GM23338 (cell line): ENCODE data around the gene MYMX. TPM values are rescaled to one million over a fixed set of nuclear protein-coding genes. Genes with fewer than 3 reads are reported as not detected.

Experiments used
- ATAC-seq: fragments of 200-7000 bp; cut with Tn5 transposase; 3 replicates; pipeline ENCODE4 v1.9.1; 2020
- DNase-seq: peaks from one replicate; pipeline ENCODE4 v3.0.0-alpha.2; 2015; ENCODE audit warnings: low spot score
- H2AFZ ChIP-seq: fragments of 200-600 bp; sonication (generic); 2 replicates; pipeline ENCODE4 v1.8.0; 2016; ENCODE audit warnings: antibody characterized with exemption, mild to moderate bottlenecking, moderate library complexity
- H3F3A ChIP-seq: fragments of 200-600 bp; sonication (generic); replicated peaks from 2 replicates; pipeline ENCODE4 v1.8.0; 2017; ENCODE audit warnings: antibody characterized with exemption, mixed run types, low read depth
- H3K27ac ChIP-seq: fragments of 200-600 bp; sonication (generic); 2 replicates; pipeline ENCODE4 v1.6.1; 2016; ENCODE audit warnings: low read depth
- H3K27me3 ChIP-seq: fragments of 200-600 bp; sonication (generic); 2 replicates; pipeline ENCODE4 v1.8.0; 2016; ENCODE audit warnings: mild to moderate bottlenecking, mixed run types, moderate library complexity; ENCODE audit not compliant: insufficient read depth
- H3K36me3 ChIP-seq: fragments of 200-600 bp; sonication (generic); 2 replicates; pipeline ENCODE4 v1.8.0; 2016; ENCODE audit warnings: mild to moderate bottlenecking; ENCODE audit not compliant: insufficient read depth
- H3K4me1 ChIP-seq: fragments of 200-600 bp; sonication (generic); 2 replicates; pipeline ENCODE4 v1.8.0; 2016; ENCODE audit warnings: mild to moderate bottlenecking, moderate library complexity; ENCODE audit not compliant: insufficient read depth
- H3K4me2 ChIP-seq: fragments of 200-600 bp; sonication (generic); 2 replicates; pipeline ENCODE4 v1.7.1; 2017; ENCODE audit warnings: mixed run types
- H3K4me3 ChIP-seq: fragments of 200-600 bp; sonication (generic); 2 replicates; pipeline ENCODE4 v1.6.1; 2016; ENCODE audit warnings: mixed run types
- H3K79me2 ChIP-seq: fragments of 200-600 bp; sonication (generic); replicated peaks from 2 replicates; pipeline ENCODE4 v1.8.0; 2017; ENCODE audit warnings: mild to moderate bottlenecking; ENCODE audit not compliant: insufficient read depth
- H3K9me2 ChIP-seq: fragments of 200-600 bp; sonication (generic); 2 replicates; pipeline ENCODE4 v1.8.0; 2017; ENCODE audit not compliant: insufficient read depth
- H4K20me1 ChIP-seq: fragments of 200-600 bp; sonication (generic); replicated peaks from 2 replicates; pipeline ENCODE4 v1.8.0; 2017; ENCODE audit warnings: mild to moderate bottlenecking; ENCODE audit not compliant: insufficient read depth
- H3K27ac Mint-ChIP-seq: 2 replicates; pipeline ENCODE4 v1.8.0; 2020; ENCODE audit warnings: inconsistent platforms, mild to moderate bottlenecking, moderate library complexity, mixed read lengths
- H3K27me3 Mint-ChIP-seq: 3 replicates; pipeline ENCODE4 v1.8.0; 2022; ENCODE audit warnings: low read depth, mild to moderate bottlenecking, moderate library complexity, mixed read lengths, inconsistent platforms; ENCODE audit not compliant: insufficient read depth, poor library complexity
- H3K36me3 Mint-ChIP-seq: 3 replicates; pipeline ENCODE4 v1.8.0; 2021; ENCODE audit warnings: low read depth, mild to moderate bottlenecking, inconsistent platforms, moderate library complexity, mixed read lengths
- H3K4me1 Mint-ChIP-seq: 3 replicates; pipeline ENCODE4 v1.8.0; 2020; ENCODE audit warnings: mild to moderate bottlenecking, inconsistent platforms, mixed read lengths
- H3K4me3 Mint-ChIP-seq: 3 replicates; pipeline ENCODE4 v1.8.0; 2021; ENCODE audit warnings: moderate library complexity, mild to moderate bottlenecking, inconsistent platforms, mixed read lengths
- H3K9me3 Mint-ChIP-seq: 3 replicates; pipeline ENCODE4 v1.8.0; 2020; ENCODE audit warnings: moderate library complexity, mild to moderate bottlenecking, inconsistent platforms, mixed read lengths
- CREB1 ChIP-seq: fragments of 250-450 bp; sonication (Bioruptor Pico); IDR thresholded peaks from 2 replicates; pipeline ENCODE4 v1.5.0; 2020; ENCODE audit warnings: low read depth, mild to moderate bottlenecking, moderate library complexity
- EZH2 ChIP-seq: fragments of 200-600 bp; sonication (generic); IDR thresholded peaks from one replicate; pipeline ENCODE4 v1.8.0; 2017; ENCODE audit warnings: antibody characterized with exemption, mild to moderate bottlenecking, low read depth; ENCODE audit not compliant: unreplicated experiment
- EZH2phosphoT487 ChIP-seq: fragments of 200-600 bp; sonication (generic); IDR thresholded peaks from one replicate; pipeline ENCODE4 v1.8.1; 2018; ENCODE audit warnings: antibody characterized with exemption; ENCODE audit not compliant: unreplicated experiment
- JUNB ChIP-seq: IDR thresholded peaks from one replicate; pipeline ENCODE4 v1.6.1; 2016; ENCODE audit warnings: antibody characterized with exemption; ENCODE audit not compliant: unreplicated experiment
- STAT1 ChIP-seq: IDR thresholded peaks from one replicate; pipeline ENCODE4 v1.6.1; 2016; ENCODE audit warnings: antibody characterized with exemption; ENCODE audit not compliant: unreplicated experiment
- ZNF114 ChIP-seq: fragments of 250-450 bp; sonication (Bioruptor Pico); IDR thresholded peaks from 2 replicates; pipeline ENCODE4 v1.5.0; 2020; ENCODE audit warnings: mild to moderate bottlenecking, moderate library complexity
- ZNF331 ChIP-seq: fragments of 250-450 bp; sonication (Bioruptor Pico); IDR thresholded peaks from 2 replicates; pipeline ENCODE4 v1.5.0; 2020; ENCODE audit warnings: low read depth, mild to moderate bottlenecking, moderate library complexity
- polyA plus RNA-seq: library from polyadenylated mRNA; unstranded; fragments of >200 nt; fragmentation: Nextera tagmentation; extraction: Ambion mirVana; gene quantifications from 2 replicates; pipeline ENCODE4 v1.2.1, GENCODE V29; 2016
- total RNA-seq: library from RNA; depleted of rRNA; stranded (reverse); fragments of >200 nt; shearing (Covaris generic); gene quantifications from 2 replicates; pipeline ENCODE4 v1.2.3, GENCODE V29; 2014
- TF ChIP-seq, protein P1 (sequence below): IDR thresholded peaks from one replicate; pipeline ENCODE4 v1.6.1; 2018; ENCODE audit warnings: antibody characterized with exemption; ENCODE audit not compliant: unreplicated experiment
- TF ChIP-seq, protein P2 (sequence below), 2 experiments: fragments of 200-600 bp in 1 of 2; sonication (generic) in 1 of 2; conservative IDR thresholded peaks; 2 replicates each; pipeline versions ENCODE4 v1.5.1 to v1.6.1; 2016 to 2017; ENCODE audit warnings: antibody characterized with exemption in 2 of 2, low read depth in 2 of 2, mild to moderate bottlenecking in 2 of 2, moderate library complexity in 1 of 2
- TF ChIP-seq, protein P3 (sequence below): fragments of 250-450 bp; sonication (Bioruptor Pico); IDR thresholded peaks from 2 replicates; pipeline ENCODE4 v1.5.0; 2020; ENCODE audit warnings: mild to moderate bottlenecking, moderate library complexity

Gene MYMX
- total and polyA plus RNA-seq, 2 experiments from 2014 or later = 2.8 to 7.1 TPM

GRCh38 chr6:44255105-44255808 is 38.5 kb downstream of the MYMX start (continued):
- TF ChIP-seq, protein P1, sequence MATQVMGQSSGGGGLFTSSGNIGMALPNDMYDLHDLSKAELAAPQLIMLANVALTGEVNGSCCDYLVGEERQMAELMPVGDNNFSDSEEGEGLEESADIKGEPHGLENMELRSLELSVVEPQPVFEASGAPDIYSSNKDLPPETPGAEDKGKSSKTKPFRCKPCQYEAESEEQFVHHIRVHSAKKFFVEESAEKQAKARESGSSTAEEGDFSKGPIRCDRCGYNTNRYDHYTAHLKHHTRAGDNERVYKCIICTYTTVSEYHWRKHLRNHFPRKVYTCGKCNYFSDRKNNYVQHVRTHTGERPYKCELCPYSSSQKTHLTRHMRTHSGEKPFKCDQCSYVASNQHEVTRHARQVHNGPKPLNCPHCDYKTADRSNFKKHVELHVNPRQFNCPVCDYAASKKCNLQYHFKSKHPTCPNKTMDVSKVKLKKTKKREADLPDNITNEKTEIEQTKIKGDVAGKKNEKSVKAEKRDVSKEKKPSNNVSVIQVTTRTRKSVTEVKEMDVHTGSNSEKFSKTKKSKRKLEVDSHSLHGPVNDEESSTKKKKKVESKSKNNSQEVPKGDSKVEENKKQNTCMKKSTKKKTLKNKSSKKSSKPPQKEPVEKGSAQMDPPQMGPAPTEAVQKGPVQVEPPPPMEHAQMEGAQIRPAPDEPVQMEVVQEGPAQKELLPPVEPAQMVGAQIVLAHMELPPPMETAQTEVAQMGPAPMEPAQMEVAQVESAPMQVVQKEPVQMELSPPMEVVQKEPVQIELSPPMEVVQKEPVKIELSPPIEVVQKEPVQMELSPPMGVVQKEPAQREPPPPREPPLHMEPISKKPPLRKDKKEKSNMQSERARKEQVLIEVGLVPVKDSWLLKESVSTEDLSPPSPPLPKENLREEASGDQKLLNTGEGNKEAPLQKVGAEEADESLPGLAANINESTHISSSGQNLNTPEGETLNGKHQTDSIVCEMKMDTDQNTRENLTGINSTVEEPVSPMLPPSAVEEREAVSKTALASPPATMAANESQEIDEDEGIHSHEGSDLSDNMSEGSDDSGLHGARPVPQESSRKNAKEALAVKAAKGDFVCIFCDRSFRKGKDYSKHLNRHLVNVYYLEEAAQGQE = no peak
- no peak for TF ChIP-seq CREB1 (CRISPR knock-in tag)

- no peaks in the 10 kb centered on the region for H3K27me3 ChIP-seq
- peak overlapping the region; percentile 94 for H3K4me3 ChIP-seq
- DNase-seq (peak; percentile 53), ATAC-seq (peak; percentile 2)
- H3K9me2 ChIP-seq = no peaks in the 10 kb centered on the region
- H3K27ac ChIP-seq = peak overlapping the region; percentile 97
- H3K27me3 Mint-ChIP-seq = peaks cover 51% of the 10 kb centered on the region
- H4K20me1 ChIP-seq = peaks cover 23% of the 10 kb centered on the region
- peak overlapping the region; percentile 97 for H3K4me2 ChIP-seq
- peak overlapping the region; percentile 97 for H3K27ac Mint-ChIP-seq
- H3K9me3 Mint-ChIP-seq = peaks cover 7% of the 10 kb centered on the region
- H3K36me3 ChIP-seq = peaks cover 33% of the 10 kb centered on the region
- peak overlapping the region; percentile 96 for H3K4me3 Mint-ChIP-seq
- H3K79me2 ChIP-seq = peaks cover 22% of the 10 kb centered on the region
- peaks cover 49% of the 10 kb centered on the region for H3K4me1 Mint-ChIP-seq
- peaks cover 3% of the 10 kb centered on the region; the same call in 1 of the 2 replicates for H3K4me1 ChIP-seq
- no peak overlapping the region for H2AFZ ChIP-seq
- H3K36me3 Mint-ChIP-seq = peaks cover 71% of the 10 kb centered on the region
- H3F3A ChIP-seq = peaks cover 54% of the 10 kb centered on the region
- TF ChIP-seq, protein P2, sequence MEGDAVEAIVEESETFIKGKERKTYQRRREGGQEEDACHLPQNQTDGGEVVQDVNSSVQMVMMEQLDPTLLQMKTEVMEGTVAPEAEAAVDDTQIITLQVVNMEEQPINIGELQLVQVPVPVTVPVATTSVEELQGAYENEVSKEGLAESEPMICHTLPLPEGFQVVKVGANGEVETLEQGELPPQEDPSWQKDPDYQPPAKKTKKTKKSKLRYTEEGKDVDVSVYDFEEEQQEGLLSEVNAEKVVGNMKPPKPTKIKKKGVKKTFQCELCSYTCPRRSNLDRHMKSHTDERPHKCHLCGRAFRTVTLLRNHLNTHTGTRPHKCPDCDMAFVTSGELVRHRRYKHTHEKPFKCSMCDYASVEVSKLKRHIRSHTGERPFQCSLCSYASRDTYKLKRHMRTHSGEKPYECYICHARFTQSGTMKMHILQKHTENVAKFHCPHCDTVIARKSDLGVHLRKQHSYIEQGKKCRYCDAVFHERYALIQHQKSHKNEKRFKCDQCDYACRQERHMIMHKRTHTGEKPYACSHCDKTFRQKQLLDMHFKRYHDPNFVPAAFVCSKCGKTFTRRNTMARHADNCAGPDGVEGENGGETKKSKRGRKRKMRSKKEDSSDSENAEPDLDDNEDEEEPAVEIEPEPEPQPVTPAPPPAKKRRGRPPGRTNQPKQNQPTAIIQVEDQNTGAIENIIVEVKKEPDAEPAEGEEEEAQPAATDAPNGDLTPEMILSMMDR (conservative IDR thresholded peaks at IDR 0.05; ENCODE audit: low read depth in 2 of 2) = no peak
- TF ChIP-seq CREB1 (CRISPR knock-in tag) (no peak), EZH2 (no peak), EZH2phosphoT487 (no peak), JUNB (no peak), STAT1 (no peak), ZNF114 (CRISPR knock-in tag) (no peak), ZNF331 (CRISPR knock-in tag) (no peak)
- TF ChIP-seq, protein P3, sequence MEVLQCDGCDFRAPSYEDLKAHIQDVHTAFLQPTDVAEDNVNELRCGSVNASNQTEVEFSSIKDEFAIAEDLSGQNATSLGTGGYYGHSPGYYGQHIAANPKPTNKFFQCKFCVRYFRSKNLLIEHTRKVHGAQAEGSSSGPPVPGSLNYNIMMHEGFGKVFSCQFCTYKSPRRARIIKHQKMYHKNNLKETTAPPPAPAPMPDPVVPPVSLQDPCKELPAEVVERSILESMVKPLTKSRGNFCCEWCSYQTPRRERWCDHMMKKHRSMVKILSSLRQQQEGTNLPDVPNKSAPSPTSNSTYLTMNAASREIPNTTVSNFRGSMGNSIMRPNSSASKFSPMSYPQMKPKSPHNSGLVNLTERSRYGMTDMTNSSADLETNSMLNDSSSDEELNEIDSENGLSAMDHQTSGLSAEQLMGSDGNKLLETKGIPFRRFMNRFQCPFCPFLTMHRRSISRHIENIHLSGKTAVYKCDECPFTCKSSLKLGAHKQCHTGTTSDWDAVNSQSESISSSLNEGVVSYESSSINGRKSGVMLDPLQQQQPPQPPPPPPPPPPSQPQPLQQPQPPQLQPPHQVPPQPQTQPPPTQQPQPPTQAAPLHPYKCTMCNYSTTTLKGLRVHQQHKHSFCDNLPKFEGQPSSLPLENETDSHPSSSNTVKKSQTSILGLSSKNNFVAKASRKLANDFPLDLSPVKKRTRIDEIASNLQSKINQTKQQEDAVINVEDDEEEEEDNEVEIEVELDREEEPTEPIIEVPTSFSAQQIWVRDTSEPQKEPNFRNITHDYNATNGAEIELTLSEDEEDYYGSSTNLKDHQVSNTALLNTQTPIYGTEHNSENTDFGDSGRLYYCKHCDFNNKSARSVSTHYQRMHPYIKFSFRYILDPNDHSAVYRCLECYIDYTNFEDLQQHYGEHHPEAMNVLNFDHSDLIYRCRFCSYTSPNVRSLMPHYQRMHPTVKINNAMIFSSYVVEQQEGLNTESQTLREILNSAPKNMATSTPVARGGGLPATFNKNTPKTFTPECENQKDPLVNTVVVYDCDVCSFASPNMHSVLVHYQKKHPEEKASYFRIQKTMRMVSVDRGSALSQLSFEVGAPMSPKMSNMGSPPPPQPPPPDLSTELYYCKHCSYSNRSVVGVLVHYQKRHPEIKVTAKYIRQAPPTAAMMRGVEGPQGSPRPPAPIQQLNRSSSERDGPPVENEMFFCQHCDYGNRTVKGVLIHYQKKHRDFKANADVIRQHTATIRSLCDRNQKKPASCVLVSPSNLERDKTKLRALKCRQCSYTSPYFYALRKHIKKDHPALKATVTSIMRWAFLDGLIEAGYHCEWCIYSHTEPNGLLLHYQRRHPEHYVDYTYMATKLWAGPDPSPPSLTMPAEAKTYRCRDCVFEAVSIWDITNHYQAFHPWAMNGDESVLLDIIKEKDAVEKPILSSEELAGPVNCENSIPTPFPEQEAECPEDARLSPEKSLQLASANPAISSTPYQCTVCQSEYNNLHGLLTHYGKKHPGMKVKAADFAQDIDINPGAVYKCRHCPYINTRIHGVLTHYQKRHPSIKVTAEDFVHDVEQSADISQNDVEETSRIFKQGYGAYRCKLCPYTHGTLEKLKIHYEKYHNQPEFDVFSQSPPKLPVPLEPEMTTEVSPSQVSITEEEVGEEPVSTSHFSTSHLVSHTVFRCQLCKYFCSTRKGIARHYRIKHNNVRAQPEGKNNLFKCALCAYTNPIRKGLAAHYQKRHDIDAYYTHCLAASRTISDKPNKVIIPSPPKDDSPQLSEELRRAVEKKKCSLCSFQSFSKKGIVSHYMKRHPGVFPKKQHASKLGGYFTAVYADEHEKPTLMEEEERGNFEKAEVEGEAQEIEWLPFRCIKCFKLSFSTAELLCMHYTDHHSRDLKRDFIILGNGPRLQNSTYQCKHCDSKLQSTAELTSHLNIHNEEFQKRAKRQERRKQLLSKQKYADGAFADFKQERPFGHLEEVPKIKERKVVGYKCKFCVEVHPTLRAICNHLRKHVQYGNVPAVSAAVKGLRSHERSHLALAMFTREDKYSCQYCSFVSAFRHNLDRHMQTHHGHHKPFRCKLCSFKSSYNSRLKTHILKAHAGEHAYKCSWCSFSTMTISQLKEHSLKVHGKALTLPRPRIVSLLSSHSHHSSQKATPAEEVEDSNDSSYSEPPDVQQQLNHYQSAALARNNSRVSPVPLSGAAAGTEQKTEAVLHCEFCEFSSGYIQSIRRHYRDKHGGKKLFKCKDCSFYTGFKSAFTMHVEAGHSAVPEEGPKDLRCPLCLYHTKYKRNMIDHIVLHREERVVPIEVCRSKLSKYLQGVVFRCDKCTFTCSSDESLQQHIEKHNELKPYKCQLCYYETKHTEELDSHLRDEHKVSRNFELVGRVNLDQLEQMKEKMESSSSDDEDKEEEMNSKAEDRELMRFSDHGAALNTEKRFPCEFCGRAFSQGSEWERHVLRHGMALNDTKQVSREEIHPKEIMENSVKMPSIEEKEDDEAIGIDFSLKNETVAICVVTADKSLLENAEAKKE (CRISPR knock-in tag) = no peak
Observed at GRCh38 chr6:44255871-44256774, 39.4 kb downstream of the MYMX start.
